Fibroblast of lung (primary cell): ENCODE results near the gene LRRTM1. TPM values are rescaled to one million over a fixed set of nuclear protein-coding genes. Genes with fewer than 3 reads are reported as not detected.

Source experiments
- DNase-seq, 2 donors: peaks; one replicate each; pipeline versions ENCODE4 v3.0.0 to v3.0.0-alpha.2; 2010; ENCODE audit warnings: low read depth in 2 of 2
- H2AFZ ChIP-seq: 2 replicates; pipeline ENCODE4 v1.5.1; 2012; ENCODE audit warnings: low read length, control low read depth, inconsistent platforms
- H3K27ac ChIP-seq: 2 replicates; pipeline ENCODE4 v1.5.1; 2011; ENCODE audit warnings: low read length, control low read depth; ENCODE audit not compliant: insufficient read depth
- H3K27me3 ChIP-seq: 2 replicates; pipeline ENCODE4 v1.5.1; 2011; ENCODE audit warnings: mild to moderate bottlenecking, low read length; ENCODE audit not compliant: control insufficient read depth, insufficient read depth
- H3K36me3 ChIP-seq: 2 replicates; pipeline ENCODE4 v1.5.1; 2011; ENCODE audit warnings: low read length; ENCODE audit not compliant: control insufficient read depth, insufficient read depth
- H3K4me1 ChIP-seq: 2 replicates; pipeline ENCODE4 v1.5.1; 2011; ENCODE audit warnings: low read length; ENCODE audit not compliant: control insufficient read depth, insufficient read depth; ENCODE audit errors: extremely low read depth
- H3K4me2 ChIP-seq: 2 replicates; pipeline ENCODE4 v1.5.1; 2011; ENCODE audit warnings: low read length, control low read depth; ENCODE audit not compliant: insufficient read depth; ENCODE audit errors: extremely low read depth
- H3K4me3 ChIP-seq, 4 experiments: fragments of 200-600 bp in 1 of 4; sonication (generic) in 1 of 4; replicated peaks in 1 of 4; 2 replicates each; pipeline ENCODE4 v1.5.1; 2011 to 2016; ENCODE audit warnings: low read length in 4 of 4, low read depth in 3 of 4, mild to moderate bottlenecking in 3 of 4, control low read depth in 2 of 4, inconsistent platforms in 1 of 4, mixed read lengths in 1 of 4; ENCODE audit not compliant: insufficient read depth in 1 of 4; ENCODE audit errors: control extremely low read depth in 1 of 4
- H3K79me2 ChIP-seq: 2 replicates; pipeline ENCODE4 v1.5.1; 2012; ENCODE audit warnings: mild to moderate bottlenecking, low read length, inconsistent platforms; ENCODE audit not compliant: control insufficient read depth, insufficient read depth
- H3K9ac ChIP-seq: 2 replicates; pipeline ENCODE4 v1.5.1; 2011; ENCODE audit warnings: mild to moderate bottlenecking, low read length, control low read depth; ENCODE audit not compliant: insufficient read depth
- H3K9me3 ChIP-seq: 2 replicates; pipeline ENCODE4 v1.5.1; 2012; ENCODE audit warnings: low read depth, low read length; ENCODE audit not compliant: control insufficient read depth, insufficient read depth
- H4K20me1 ChIP-seq: 2 replicates; pipeline ENCODE4 v1.5.1; 2011; ENCODE audit warnings: low read length; ENCODE audit not compliant: control insufficient read depth, insufficient read depth; ENCODE audit errors: extremely low read depth
- CTCF ChIP-seq, 2 donors: IDR thresholded peaks in 1 of 2; conservative IDR thresholded peaks in 1 of 2; 1 replicate in 1 of 2; 2 replicates in 1 of 2; pipeline ENCODE4 v1.5.1; 2011 to 2012; ENCODE audit warnings: low read length in 2 of 2, control low read depth in 1 of 2, inconsistent platforms in 1 of 2, low read depth in 1 of 2, mild to moderate bottlenecking in 1 of 2
- EZH2 ChIP-seq: IDR thresholded peaks from 2 replicates; pipeline ENCODE4 v1.5.1; 2012; ENCODE audit warnings: low read length, control low read depth, mild to moderate bottlenecking; ENCODE audit errors: missing control alignments
- polyA plus RNA-seq, 2 donors: library from polyadenylated mRNA; depleted of rRNA in 1 of 2; stranded (reverse) in 1 of 2; unstranded in 1 of 2; fragments of >200 nt; gene quantifications; 2 replicates each; pipeline ENCODE4 v1.2.1, GENCODE V29; 2011 to 2012; ENCODE audit warnings: missing spikeins in 1 of 2
- total RNA-seq: library from RNA; depleted of rRNA; stranded (reverse); fragments of >200 nt; gene quantifications from 2 replicates; pipeline ENCODE4 v1.2.1, GENCODE V29; 2014

The LRRTM1 gene
- total and polyA plus RNA-seq, 2 donors (not counting 1 experiment from before 2014, with no cell fraction given) = not detected

GRCh38 chr2:80348078-80348477 is 43.5 kb upstream of the LRRTM1 start:
- Histone ChIP-seq H3K9me3 (no peaks in the 10 kb centered on the region), H3K4me3 (no peak overlapping the region), H3K79me2 (no peaks in the 10 kb centered on the region), H3K27ac (no peak overlapping the region), H3K9ac (no peak overlapping the region), H3K27me3 (no peaks in the 10 kb centered on the region), H4K20me1 (no peaks in the 10 kb centered on the region), H3K36me3 (no peaks in the 10 kb centered on the region), H2AFZ (no peak overlapping the region), H3K4me2 (no peak overlapping the region), H3K4me1 (no peaks in the 10 kb centered on the region)
- TF ChIP-seq CTCF (conservative IDR thresholded peaks at IDR 0.05 in 1 of 2, IDR thresholded peaks at IDR 0.05 in 1 of 2; ENCODE audit: low read depth in 1 of 2, low read length in 2 of 2) = no peak
- TF ChIP-seq EZH2 = no peak
- no peak for DNase-seq

GRCh38 chr2:80340022-80340421 is 35.5 kb upstream of the LRRTM1 start:
- H3K9ac ChIP-seq = no peak overlapping the region
- TF ChIP-seq EZH2 (no peak), CTCF (conservative IDR thresholded peaks at IDR 0.05 in 1 of 2, IDR thresholded peaks at IDR 0.05 in 1 of 2; ENCODE audit: low read depth in 1 of 2, low read length in 2 of 2) (no peak)
- no peaks in the 10 kb centered on the region for H3K9me3 ChIP-seq
- no peaks in the 10 kb centered on the region for H3K79me2 ChIP-seq
- no peak overlapping the region for H3K4me3 ChIP-seq
- no peak overlapping the region for H2AFZ ChIP-seq
- H4K20me1 ChIP-seq = no peaks in the 10 kb centered on the region
- no peak for DNase-seq
- H3K27me3 ChIP-seq = no peaks in the 10 kb centered on the region
- H3K4me1 ChIP-seq = no peaks in the 10 kb centered on the region
- H3K27ac ChIP-seq = no peak overlapping the region
- H3K36me3 ChIP-seq = no peaks in the 10 kb centered on the region
- H3K4me2 ChIP-seq = no peak overlapping the region

- Histone ChIP-seq H3K9ac (no peak overlapping the region), H3K27me3 (no peaks in the 10 kb centered on the region), H4K20me1 (no peaks in the 10 kb centered on the region), H3K4me3 (no peak overlapping the region), H3K4me2 (no peak overlapping the region), H3K9me3 (no peaks in the 10 kb centered on the region), H2AFZ (no peak overlapping the region), H3K79me2 (no peaks in the 10 kb centered on the region), H3K4me1 (no peaks in the 10 kb centered on the region), H3K36me3 (no peaks in the 10 kb centered on the region), H3K27ac (no peak overlapping the region)
- TF ChIP-seq CTCF (conservative IDR thresholded peaks at IDR 0.05 in 1 of 2, IDR thresholded peaks at IDR 0.05 in 1 of 2; ENCODE audit: low read depth in 1 of 2, low read length in 2 of 2) = no peak
- no peak for TF ChIP-seq EZH2
- DNase-seq = no peak
Measured at GRCh38 chr2:80338794-80339193, 34.2 kb upstream of the LRRTM1 start.
